GM18858 (cell line): ENCODE results near the gene ADAM10.
"Not testable (repeated sequence)": the region's sequence is repeated elsewhere in the genome, so short reads cannot be mapped to it uniquely, and the experiment has no call there.

ENCODE experiments used
- ATAC-seq: cut with Tn5 transposase; IDR thresholded peaks from one replicate; pipeline ENCODE4 v1.9.1; 2021; ENCODE audit not compliant: unreplicated experiment

ADAM10 gene

DNA sequence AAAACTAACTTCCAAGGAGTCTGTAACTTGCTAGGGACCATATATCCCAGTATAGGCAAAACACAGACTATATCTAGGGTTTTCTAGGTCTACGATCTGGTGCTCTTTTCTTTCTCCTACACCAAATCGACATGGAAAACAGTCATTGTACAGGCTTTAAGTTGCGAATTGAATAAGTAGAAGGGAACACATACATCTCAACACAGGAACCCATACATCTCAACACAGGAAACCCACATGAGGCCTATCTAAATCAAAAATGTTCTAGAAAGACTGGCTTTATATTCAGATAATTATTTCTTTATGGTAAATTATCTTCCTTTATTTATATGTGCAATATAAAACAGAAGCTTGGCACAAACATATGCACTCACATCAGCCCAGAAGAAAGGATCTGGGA, 126.6 kb downstream of the ADAM10 start:
- no peak for ATAC-seq

DNA sequence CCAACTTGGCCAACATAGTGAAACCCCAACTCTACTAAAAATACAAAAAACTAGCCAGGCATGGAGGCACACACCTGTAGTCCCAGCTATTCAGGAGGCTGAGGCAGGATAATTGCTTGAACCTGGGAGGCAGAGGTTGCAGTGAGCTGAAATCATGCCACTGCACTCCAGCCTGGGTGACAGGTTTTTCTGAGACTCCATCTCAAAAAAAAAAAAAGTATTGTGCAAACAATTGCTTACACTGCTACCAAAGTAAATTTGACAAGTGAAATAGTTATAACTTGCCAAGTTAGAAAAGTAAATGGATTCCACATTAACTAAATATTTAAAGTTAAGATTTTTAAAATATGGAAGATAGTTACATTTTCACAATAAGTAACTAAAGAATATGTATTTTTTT, 129.2 kb downstream of the ADAM10 start:
- ATAC-seq, result not testable (repeated sequence)

DNA sequence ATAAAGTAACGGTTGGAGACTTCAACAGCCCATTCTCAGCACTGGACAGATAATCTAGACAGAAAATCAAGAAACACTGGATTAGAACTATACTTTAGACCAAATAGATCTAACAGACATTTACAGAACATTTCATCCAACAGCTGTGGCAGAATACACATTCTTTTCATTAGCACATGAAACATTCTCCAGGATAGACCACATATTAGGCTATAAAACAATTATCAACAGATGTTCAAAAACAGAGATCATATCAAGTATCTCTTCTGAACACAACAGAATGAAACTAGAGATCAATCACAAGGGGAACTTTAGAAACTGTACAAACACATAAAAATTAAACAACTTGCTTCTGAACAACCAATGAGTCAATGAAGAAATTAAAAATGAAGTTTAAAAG, 133.3 kb downstream of the ADAM10 start:
- no peak for ATAC-seq

DNA sequence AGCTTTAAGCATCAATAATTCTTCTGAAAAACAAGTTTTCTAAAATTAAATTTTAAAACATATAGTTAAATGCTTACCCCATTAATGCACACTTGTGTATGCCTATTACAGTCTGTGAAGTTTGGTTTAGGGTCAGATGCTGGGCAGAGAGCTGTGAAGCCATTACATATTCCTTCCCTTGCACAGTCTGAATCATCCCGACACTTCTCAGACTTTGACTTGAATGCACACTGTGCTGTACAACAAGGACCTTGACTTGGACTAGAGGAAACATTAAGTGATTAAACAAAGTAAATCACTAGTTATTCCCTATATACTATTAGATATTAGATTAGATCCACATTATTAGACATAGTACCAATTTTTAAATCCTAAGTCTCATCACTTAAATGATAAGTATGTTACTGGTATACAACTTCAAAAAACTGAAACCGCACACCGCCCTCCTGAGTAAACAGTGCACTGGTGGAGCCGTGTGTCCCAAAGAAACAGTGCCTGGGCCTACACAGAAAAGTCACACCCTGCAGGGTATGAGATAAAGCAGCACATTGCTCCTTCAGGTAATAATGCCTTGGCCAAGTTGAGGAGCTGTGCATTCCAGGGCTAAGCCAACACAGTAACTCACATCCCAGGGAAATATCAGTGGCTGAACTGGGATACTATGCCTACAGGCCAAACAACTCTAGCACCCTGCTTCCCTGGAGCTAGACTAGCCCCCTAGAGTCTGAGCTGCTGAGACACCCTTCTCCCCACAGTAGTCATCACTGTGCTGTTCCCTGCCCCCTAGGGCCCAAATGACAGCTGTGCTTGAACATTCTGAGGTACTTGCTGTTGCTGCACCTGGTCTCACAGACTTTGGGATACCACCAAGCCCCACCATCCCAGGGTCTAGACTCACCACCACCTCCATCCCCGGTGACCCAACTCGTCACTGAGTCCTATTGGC, 137.5 kb downstream of the ADAM10 start:
- ATAC-seq, result no peak

DNA sequence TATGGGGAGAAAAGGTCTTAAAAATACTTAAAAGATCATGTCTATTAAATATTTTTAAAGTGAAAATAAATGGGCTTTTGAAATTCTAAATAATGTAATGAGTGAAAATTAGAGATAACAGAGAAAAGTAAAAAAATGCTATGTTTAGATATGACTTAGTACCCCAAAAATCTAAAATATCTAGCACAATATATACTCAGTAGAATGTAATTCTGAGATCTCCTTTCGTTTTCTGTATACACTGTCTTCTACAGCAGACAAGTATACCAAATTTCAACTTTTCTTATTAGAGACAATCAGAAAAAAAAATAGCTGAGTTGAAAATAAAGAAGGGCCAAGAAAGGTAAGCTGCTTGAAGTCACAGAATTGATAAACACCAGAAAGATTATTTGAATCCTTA, 140.8 kb downstream of the ADAM10 start:
- no peak for ATAC-seq

DNA sequence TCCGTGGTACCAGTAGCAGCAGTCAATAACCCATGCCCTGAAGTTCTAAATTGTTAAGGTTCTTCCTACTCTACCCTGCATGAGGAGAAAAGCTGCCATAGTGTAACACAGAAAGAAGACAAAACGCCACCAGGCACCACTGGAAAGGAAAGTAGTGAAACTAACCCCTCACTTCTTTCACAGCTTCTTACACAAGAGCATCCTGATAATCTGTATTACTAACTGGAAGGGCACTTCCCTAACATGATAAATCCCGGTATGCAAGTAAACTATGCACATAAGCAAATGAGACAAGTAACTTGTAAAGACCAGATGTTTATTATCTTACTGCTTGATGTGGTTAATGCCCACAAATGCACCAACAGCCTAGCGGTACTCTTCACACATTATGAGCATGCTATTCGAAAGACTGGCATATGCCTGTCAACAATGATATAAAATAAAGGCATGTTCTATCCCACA, 141.3 kb downstream of the ADAM10 start:
- no peak for ATAC-seq

DNA sequence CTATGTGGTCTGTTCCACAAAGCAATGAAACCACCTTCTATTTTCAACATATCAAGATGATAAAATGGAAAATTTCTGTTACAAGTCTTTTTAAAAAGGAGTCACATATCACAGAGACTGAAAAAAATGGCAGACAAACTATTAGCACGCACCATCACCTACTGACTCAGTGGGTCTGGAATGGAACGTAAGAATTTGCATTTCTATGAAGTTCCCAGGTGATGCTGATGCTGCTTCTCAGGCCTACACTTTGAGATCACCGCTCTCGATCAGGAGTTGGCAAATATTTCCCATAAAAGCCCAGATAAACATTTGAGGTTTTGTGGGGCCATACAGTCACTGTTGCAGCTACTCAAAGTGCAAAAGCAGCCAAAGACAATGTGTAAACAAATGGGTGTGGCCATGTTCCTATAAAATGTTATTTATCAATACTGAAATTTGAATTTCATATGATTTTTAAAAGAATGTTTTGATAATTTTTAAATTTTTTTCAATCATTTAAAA, 142.9 kb downstream of the ADAM10 start:
- no peak for ATAC-seq

DNA sequence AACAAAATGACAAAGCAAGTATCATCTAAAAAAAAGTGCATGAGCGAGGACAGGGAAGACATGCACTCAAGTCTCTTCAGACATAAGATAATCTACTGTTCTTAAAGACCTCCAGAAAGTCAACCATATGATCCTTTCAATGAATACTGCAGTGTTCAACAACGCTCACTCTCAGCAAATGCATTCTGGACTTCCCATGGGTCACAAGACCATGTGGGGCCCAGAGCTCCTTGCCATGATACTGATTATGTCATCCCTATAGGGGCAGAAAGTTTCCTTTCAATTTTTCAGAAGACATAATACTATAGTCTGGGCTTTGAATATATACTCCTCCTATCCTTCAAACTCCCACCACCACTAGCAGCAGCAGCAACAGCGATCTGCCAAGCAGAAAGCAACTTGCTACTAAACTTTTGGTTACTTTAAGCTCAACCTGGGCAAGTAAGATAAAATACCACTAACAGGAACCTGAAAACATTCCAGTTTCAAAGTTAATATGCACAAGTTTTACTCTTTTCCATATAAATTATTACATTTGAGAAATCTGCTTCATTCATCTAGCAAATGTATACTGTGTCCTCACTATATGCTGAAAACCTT, 143.5 kb downstream of the ADAM10 start:
- no peak for ATAC-seq

DNA sequence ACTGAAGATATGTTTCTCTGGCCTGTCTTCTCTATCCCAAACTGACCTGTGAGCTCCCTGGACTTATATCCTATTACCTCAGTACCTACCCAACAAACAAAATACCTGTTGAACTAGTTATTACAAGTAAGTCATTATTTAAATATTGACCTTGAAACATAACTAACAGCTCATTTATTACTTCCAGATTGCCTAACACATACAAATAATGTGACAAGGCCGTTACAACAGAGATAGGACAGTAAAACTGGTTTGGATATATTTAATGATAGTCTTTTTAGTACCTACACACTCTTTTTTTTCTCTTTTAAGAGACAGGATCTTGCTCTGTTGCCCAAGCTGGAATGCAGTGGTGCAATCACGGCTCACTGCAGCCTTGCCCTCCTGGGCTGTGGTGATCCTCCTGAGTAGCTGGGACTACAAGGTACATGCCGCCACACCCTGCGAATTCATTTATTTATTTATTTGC, 145.0 kb downstream of the ADAM10 start:
- ATAC-seq, result no peak

DNA sequence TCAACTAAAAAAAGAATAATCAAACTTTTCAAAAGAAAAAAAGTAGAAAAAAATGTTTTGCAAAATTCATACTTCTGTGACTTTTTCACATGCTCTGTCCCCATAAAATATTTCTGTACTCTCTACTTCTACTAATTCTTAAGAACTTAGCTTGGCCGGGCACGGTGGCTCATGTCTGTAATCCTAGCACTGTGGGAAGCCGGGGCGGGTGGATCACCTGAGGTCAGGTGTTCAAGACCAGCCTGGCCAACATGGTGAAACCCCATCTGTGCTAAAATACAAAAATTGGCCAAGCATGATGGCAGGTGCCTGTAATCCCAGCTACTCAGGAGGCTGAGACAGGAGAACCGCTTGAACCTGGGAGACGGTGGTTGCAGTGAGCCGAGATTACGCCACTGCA, 145.6 kb downstream of the ADAM10 start:
- ATAC-seq, result not testable (repeated sequence)

DNA sequence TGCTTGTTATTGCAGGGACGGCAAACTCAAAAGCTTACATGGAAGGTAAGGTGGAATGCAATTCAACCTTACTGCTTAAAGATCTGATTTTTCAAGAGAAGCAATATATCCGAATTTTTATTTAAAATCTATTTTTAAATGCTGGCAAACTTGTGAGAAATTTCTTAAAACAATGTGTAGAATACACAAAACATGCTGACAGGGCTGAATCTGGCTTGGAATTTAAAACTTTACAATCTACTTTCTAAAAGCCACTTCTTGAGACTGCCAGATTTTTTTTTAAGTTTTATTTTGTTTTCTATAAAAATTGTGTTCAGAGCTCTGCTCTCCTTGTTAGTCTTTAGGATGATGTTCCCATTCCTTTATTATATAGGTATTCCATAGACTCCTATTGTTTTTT, 146.7 kb downstream of the ADAM10 start:
- ATAC-seq, result no peak

DNA sequence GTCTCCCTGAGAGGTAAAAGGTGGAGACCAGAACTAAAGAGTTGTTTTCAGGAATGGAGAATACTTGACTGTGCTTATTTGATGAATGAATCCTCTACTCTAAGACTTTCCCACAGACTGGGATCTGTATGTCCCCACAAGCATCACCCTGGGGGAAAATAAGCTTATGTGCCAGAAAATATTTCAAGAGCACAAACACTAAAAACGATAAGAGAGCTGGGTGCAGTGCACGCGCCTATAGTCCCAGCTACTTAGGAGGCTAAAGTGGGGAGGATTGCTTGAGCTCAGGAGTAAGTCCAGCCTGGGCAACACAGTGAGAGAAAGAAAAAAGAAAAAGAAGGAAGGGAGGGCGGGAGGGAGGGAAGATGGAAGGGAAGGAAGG, 150.7 kb downstream of the ADAM10 start:
- no peak for ATAC-seq

DNA sequence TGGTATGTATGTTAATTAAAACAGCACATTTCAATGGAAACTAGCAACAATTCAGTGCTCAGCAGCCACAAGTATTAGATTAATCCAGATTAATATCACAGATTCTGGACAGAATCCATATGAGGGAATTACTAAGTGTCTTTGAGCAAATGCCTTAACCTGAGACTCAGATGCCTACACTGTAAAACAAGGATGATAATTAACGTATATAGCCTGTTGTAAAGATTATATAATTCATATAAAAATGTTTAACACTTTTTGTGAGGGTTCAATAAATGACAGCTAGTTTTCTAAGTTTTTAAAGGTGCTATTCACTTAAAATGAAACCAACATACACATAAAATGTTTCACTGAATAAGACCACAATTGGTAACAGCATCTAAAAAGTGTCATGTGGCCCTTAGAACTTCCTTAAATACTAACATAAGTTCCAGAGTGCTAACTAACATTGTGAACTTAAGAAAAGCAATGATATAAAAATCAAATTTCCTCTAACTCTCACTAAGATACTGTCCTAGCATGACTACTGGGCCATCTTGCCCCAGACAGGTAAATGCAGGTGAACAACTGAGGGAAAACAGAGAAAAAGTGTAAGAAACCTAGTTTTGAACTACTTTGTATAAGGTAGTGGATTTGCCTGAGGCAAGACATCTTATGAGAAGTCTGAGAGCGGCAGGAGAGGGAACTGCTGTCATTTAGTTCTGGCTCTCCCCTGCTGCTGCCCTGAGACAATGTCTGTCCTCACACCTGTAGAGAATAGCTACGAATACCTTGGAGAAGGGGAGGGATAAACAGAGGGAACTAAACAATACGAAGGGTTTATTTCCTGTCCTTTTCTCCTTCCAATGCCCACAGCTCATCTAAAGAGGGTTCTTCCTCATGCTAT, 151.3 kb downstream of the ADAM10 start:
- no peak for ATAC-seq

DNA sequence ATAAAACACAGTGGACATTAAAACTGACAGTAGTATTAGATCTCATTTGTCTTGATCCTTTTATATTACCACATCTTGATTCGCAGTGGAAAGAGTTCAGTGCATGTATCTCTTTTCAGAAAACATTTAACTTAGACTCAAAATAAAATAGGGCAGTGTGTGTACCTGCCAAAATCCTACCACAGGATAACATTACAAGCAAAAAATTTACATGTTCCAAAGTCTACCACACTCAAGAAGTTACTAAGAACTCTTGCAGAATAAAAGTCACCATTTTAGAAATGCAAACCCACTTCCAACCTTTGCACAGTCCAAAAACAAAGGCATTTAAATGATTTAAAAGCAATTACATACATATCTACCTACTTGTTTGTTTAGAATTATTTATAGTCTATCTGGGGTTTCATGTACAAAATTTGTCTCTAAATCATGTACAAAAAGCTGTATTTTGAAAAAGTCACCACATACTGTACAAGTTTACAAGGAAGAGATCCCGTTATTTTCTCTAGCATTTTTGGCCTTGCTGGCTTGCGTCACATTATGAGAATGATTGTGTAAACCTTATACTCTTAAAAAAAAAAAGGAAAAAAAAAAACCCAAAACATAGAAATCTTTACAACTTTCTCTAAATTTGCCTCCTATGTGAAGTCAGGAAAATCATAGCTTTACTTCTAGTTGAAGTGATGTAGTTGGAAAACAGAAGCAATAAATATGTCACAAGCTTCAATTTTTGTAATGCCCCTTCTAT, 153.8 kb downstream of the ADAM10 start:
- no peak for ATAC-seq

DNA sequence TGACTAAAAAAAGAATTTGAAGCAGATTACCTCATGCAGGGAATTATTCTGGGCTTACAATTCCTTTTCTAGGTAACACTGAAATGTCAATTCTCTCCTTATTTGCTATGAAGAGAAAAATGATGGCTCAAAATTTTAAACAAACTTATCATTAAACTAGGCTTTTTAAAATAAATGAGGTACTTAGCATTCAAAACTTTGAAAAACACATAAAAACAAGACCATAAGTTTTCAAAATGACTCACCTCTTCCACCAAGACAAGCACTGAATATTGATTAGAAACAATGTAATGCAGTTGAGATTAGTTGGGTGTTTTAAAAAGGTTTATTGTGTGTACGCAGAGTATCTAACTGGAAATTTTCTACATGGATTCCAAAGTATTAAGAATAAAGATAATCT, 154.6 kb downstream of the ADAM10 start:
- ATAC-seq, result no peak

DNA sequence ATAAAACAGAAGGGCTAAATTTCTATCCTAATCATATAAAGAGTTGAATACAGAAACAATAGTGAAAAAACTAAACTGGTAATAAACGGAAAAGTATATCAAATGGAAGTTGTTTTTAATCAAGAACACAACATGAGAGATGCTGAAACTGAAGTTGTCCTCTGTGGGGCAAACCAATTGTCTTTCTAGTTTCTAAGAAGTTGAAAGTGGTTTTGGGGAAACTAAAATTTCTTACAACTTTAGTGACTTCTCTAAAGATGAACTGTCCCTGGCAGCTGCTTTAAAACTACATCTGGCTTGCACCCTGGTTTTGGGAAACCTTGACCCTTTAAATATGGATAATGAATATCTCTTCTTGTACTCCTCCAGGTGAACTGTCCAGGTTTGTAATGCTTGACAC, 155.6 kb downstream of the ADAM10 start:
- no peak for ATAC-seq

DNA sequence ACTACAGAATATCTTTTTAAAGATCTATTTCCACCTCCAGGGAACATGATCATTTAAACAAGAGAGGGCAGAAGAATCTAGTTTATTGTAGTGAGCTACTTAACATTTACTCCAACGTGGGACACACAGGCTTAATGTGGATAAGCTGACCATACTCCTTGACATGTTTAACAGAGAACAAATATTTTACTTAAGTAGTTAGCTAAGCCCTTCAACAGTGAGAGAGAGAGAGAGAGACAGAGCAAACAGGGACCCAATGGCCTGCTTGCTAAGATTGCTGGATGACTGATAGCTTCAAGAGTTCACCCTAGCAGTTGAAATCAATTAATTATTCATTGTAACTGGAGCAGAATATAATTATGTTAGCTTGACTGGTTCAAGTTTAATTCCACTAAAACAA, 158.6 kb downstream of the ADAM10 start:
- no peak for ATAC-seq

DNA sequence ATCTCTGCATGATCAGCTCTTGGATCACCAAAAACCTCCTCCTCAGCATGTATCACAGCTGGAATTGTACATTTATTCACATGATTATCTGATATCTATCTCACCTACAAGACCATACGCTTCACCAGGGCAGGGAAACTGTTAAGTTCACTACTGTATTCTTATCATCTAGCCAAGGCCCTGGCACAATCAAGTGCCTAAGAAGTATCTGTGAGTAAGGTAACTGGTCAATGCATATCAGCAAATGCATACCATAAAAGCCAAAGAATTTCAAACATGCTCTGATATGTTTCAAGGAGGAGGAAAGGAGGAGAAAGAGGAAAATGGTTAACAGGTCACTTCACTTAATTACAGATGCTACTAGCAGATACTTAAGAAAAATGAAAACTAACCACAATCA, 159.3 kb downstream of the ADAM10 start:
- ATAC-seq, result no peak

DNA sequence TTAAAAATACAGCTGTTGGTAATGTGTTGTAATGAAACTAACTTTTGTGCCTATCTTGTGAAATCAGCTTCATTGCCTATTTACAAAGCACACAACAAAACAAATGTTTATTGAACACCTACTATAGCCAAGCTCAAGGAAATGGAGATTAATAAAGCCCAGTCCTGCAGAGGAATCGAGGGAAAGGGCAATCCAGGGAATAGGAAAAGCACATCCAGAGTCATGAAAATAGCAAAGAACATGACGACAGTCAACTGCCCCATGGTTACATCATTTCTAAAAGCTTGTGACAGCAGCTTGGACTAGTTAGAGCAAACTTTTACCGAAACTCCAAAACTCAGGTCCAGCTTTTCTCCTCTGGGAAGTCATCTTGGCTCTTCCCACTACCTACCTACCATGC, 160.5 kb downstream of the ADAM10 start:
- ATAC-seq, result no peak

DNA sequence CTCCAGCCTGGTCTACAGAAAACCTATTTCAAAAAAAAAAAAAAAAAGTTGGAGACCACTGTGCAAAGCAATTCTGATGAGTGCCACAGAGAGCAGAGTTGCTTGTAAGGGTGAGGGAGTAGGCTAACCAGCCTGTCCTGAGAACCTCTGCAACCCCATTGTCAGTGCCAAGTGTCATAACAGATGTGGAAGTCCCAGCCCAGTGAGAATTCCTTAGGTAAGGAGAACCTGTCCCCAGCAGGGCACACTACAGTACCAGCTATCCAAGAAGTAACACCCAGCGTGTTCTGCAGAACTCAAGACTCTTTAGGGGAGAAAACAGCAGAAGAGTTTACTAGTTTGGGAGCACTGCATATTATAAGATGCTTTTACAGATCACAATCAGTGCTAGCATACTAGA, 161.4 kb downstream of the ADAM10 start:
- ATAC-seq, result no peak
